A673 (cell line): ENCODE results near the gene OR6S1. TPM values are rescaled to one million over a fixed set of nuclear protein-coding genes. Genes with fewer than 3 reads are reported as not detected.

Source experiments
- BruUV-seq: library from RNA; stranded (reverse); fragments of 400-500 nt; replicated peaks from 2 replicates; lab custom pipeline; 2021; lab: Mats Ljungman, UMichigan
- CTCF ChIA-PET: fragments of 300-600 bp; sonication (Branson Sonifier 250); formaldehyde crosslinking; loops from one replicate; lab custom pipeline; 2022; ENCODE audit warnings: antibody characterized with exemption; lab: Charles Lee
- POLR2A ChIA-PET: fragments of 300-600 bp; sonication (Branson Sonifier 250); formaldehyde crosslinking; loops from one replicate; lab custom pipeline; 2022; ENCODE audit warnings: antibody characterized with exemption; ENCODE audit not compliant: low non-redundant PET; lab: Charles Lee
- DNase-seq: peaks from one replicate; pipeline ENCODE4 v3.0.0-alpha.2; 2015; ENCODE audit warnings: low spot score
- H3K27ac ChIP-seq: fragments of 200-600 bp; sonication (generic); 2 replicates; pipeline ENCODE4 v1.5.1; 2016; ENCODE audit warnings: mixed run types, low read depth, mild to moderate bottlenecking, mixed read lengths, antibody characterized with exemption, low read length; ENCODE audit not compliant: poor library complexity, severe bottlenecking
- H3K27me3 ChIP-seq: fragments of 200-600 bp; sonication (generic); replicated peaks from 2 replicates; pipeline ENCODE4 v1.6.1; 2017; ENCODE audit warnings: mixed run types, low read depth, mild to moderate bottlenecking, mixed read lengths, antibody characterized with exemption, low read length; ENCODE audit not compliant: insufficient read depth, poor library complexity
- H3K36me3 ChIP-seq: fragments of 200-600 bp; sonication (generic); 2 replicates; pipeline ENCODE4 v1.6.1; 2016; ENCODE audit warnings: mixed run types, mild to moderate bottlenecking, mixed read lengths, antibody characterized with exemption, low read length; ENCODE audit not compliant: insufficient read depth, poor library complexity, severe bottlenecking
- H3K4me1 ChIP-seq: fragments of 200-600 bp; sonication (generic); 2 replicates; pipeline ENCODE4 v1.6.1; 2017; ENCODE audit warnings: mixed run types, mild to moderate bottlenecking, mixed read lengths, antibody characterized with exemption, low read length; ENCODE audit not compliant: insufficient read depth, poor library complexity, severe bottlenecking
- H3K4me3 ChIP-seq: fragments of 200-600 bp; sonication (generic); 2 replicates; pipeline ENCODE4 v1.5.1; 2016; ENCODE audit warnings: low read depth, mixed run types, mild to moderate bottlenecking, mixed read lengths, low read length; ENCODE audit not compliant: poor library complexity, severe bottlenecking
- H3K9me3 ChIP-seq: fragments of 200-600 bp; sonication (generic); 2 replicates; pipeline ENCODE4 v1.6.1; 2016; ENCODE audit warnings: mixed run types, low read depth, mild to moderate bottlenecking, mixed read lengths, antibody characterized with exemption, low read length; ENCODE audit not compliant: poor library complexity, severe bottlenecking
- EZH2 ChIP-seq: fragments of 200-600 bp; sonication (generic); IDR thresholded peaks from 2 replicates; pipeline ENCODE4 v1.6.1; 2017; ENCODE audit warnings: borderline replicate concordance, low read depth, mild to moderate bottlenecking, mixed read lengths, antibody characterized with exemption, low read length; ENCODE audit not compliant: poor library complexity, severe bottlenecking
- intact Hi-C: fragments of 100-400 bp; cut with micrococcal nuclease; formaldehyde crosslinking; loops from one replicate; pipeline ENCODE4 v1.10.0; 2022; ENCODE audit not compliant: unreplicated experiment
- total RNA-seq: library from RNA; stranded (reverse); gene quantifications from 2 replicates; pipeline ENCODE4 v1.2.3, GENCODE V29; 2021
- TF ChIP-seq, protein P1 (sequence below): fragments of 300-800, 200-600 bp; sonication (generic); conservative IDR thresholded peaks from 2 replicates; pipeline ENCODE4 v1.5.1; 2017; ENCODE audit warnings: low read depth, mild to moderate bottlenecking, antibody characterized with exemption, low read length, moderate library complexity, mixed read lengths

OR6S1 gene
- total RNA-seq, 1 experiment from 2014 or later: not detected

DNA sequence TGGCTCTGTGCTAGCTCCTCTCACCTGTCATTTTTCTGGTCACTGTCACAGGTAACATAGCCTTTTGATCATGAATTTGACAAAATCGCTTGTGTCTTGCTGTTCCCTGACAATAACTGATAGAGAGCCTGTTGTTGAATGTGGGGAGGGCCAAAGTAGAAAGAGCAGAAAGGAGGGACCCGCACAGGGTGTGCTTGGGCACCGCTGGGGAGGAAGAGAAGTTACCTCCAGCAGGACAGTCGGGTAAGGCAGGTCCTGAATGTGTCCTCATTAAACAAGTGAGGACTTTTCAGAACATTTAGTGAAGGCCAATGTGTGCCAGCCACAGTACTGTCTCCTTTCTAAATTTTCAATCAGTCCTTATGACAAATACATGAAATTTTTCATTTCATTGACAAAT, 50.3 kb downstream of the OR6S1 start, which contains the start of gene RNASE12:
RNASE12 (minus strand) TSS at position 142 of the 400 bp plus-strand sequence. CDS start 653 bp downstream, outside the sequence.
- Histone ChIP-seq H3K9me3 (no peaks in the 10 kb centered on the region), H3K36me3 (no peaks in the 10 kb centered on the region), H3K27me3 (no peaks in the 10 kb centered on the region), H3K4me3 (no peak within 1 kb of the TSS), H3K27ac (no peak within 1 kb of the TSS), H3K4me1 (no peaks in the 10 kb centered on the region)
- DNase-seq: no peak
- BruUV-seq: no TSS peak
- ChIA-PET CTCF (no interaction called here), POLR2A (no interaction called here)
- TF ChIP-seq, protein P1, sequence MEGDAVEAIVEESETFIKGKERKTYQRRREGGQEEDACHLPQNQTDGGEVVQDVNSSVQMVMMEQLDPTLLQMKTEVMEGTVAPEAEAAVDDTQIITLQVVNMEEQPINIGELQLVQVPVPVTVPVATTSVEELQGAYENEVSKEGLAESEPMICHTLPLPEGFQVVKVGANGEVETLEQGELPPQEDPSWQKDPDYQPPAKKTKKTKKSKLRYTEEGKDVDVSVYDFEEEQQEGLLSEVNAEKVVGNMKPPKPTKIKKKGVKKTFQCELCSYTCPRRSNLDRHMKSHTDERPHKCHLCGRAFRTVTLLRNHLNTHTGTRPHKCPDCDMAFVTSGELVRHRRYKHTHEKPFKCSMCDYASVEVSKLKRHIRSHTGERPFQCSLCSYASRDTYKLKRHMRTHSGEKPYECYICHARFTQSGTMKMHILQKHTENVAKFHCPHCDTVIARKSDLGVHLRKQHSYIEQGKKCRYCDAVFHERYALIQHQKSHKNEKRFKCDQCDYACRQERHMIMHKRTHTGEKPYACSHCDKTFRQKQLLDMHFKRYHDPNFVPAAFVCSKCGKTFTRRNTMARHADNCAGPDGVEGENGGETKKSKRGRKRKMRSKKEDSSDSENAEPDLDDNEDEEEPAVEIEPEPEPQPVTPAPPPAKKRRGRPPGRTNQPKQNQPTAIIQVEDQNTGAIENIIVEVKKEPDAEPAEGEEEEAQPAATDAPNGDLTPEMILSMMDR: no peak
- TF ChIP-seq EZH2: no peak
- intact Hi-C loops: no loop called here

Other genes starting within 250 kb of the OR6S1 start
- gene TEP1, start 228.2 kb downstream of the OR6S1 start, total RNA-seq: 12.3 and 15.9 TPM in 2 replicates
- 0.04 and 0.13 TPM in 2 replicates for gene KLHL33, start 205.5 kb downstream of the OR6S1 start, total RNA-seq
- 59.2 and 67.8 TPM in 2 replicates for gene OSGEP, start 186.9 kb downstream of the OR6S1 start, total RNA-seq
- gene APEX1, start 186.5 kb downstream of the OR6S1 start, total RNA-seq: 277 and 299 TPM in 2 replicates
- gene PIP4P1, start 180.3 kb downstream of the OR6S1 start, total RNA-seq: 32.4 and 34.9 TPM in 2 replicates
- 78.3 and 97.0 TPM in 2 replicates for gene PNP, start 172.3 kb downstream of the OR6S1 start, total RNA-seq
- gene RNASE10, start 136.2 kb downstream of the OR6S1 start, total RNA-seq: 0.26 TPM in 1 of 2 replicates, not detected in the other
- not detected in 2 replicates for gene RNASE9, start 80.6 kb downstream of the OR6S1 start, total RNA-seq
- not detected in 2 replicates for gene RNASE11, start 53.7 kb downstream of the OR6S1 start, total RNA-seq
- not detected in 2 replicates for gene RNASE12, start 50.3 kb downstream of the OR6S1 start, total RNA-seq
- gene RNASE4, start 42.9 kb upstream of the OR6S1 start, total RNA-seq: 0.75 and 1.8 TPM in 2 replicates
- 0.71 and 2.2 TPM in 2 replicates for gene ANG, start 47.1 kb upstream of the OR6S1 start, total RNA-seq
- not detected in 2 replicates for gene EDDM3A, start 104.2 kb upstream of the OR6S1 start, total RNA-seq
- not detected in 2 replicates for gene EDDM3B, start 126.7 kb upstream of the OR6S1 start, total RNA-seq
- not detected in 2 replicates for gene RNASE6, start 139.6 kb upstream of the OR6S1 start, total RNA-seq
- gene RNASE1, start 161.2 kb upstream of the OR6S1 start, total RNA-seq: not detected in 2 replicates
- gene RNASE3, start 249.7 kb upstream of the OR6S1 start, total RNA-seq: not detected in 2 replicates